ENCODE data around the gene SIX5.
"Not testable (repeated sequence)": the region's sequence is repeated elsewhere in the genome, so short reads cannot be mapped to it uniquely, and the experiment has no call there.

Gene SIX5

DNA sequence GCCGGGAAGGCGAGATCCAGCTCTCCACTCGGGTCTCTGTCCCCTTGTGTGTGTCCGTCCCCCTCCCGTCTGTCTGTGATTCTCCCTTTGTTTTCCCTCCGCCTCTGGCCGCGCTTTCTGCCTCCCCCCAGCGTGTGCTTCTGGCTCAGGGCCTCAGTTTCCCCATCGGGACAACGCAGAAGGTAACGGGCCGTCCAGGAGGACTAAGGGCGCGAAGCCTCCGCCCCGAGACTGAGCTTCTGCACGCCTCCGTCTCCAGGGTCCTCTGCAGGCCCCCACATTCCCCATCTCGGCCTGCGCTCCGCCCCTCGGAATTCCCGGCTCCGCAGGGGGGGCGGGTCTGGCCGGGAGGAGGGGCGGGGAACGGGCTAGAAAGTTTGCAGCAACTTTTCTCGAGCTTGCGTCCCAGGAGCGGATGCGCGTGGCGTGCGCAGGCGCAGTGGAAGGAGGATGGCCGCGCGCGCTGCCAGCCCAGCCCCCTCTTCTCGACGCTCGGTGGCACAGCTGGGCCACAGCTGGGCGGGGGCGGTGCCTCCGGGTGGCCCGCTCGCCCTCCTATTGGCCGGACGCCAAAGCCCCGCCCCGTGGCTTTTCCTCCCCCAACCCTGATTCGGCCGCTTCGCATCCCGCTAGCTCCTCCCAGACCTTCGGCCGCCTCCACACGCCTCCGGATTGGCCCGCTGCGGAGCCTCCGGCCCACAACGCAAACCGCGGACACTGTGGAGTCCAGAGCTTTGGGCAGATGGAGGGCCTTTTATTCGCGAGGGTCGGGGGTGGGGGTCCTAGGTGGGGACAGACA is at the start of gene SIX5:
Gene SIX5, minus strand, starts transcription at position 269 of the 799 bp plus-strand sequence. CDS start 408 bp downstream, outside the sequence.
- peak; percentile 92 for DNase-seq

DNA sequence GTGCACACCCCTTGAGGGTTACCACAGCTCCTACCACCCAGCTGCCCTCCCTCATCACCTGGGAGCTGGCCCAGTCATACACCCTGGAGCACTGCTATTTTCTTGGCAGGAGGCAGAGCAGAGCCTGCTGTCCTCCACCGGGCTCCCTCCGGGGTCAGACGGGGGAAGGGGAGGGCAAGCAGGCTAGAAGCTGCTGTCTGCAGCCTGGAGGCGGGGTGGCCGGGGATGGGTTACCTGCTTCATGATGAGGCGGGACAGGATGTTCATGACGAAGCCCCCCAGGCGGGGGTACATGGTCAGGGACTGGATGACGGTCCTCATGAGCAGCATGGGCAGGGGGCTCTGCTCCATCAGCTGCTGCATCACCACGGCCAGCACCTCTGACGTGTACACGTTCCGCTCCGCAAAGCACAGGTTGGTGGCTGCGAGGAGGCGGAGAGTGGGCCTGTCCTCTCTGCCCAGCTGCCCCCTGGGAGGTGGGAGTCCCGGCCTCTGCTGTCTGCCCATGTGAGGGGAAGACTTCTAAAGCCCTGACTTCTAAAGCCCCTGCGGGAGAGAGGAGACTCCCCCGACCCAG is 48.8 kb upstream of the SIX5 start:
- no peak for DNase-seq

DNA sequence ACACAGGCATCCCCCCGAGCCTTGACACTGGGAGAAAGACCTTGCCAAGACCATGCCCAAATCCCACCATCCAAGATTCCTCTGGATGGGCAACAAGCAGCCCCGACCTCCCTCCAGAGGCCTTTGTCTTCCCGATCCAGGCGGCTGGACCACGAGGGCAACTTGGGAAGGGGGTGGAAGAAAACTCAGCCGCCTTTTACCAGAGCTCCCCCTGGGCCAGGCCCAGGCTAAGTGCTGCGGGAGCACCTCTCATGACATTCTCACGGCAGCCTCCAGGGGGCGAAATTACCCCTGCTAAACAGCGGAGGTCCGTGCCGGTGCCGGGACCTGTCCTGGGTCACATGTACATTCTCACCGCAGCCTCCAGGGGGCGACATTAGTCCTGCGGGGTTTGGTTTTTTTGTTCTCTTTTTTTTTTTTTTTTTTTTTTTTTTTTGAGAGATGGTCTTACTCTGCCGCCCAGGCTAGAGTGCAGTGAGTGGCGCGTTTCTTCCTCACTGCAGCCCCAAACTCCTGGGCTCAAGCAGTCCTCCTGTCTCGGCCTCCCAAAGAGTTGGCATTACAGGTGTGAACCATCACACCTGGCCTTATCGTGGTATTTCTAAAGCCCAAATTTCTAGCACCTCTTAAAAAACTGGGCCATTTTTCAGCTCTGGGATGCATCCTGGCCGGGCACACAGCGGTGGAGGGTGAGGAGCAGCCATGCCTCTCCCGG is 48.1 kb upstream of the SIX5 start:
- peak; percentile 65 for DNase-seq

DNA sequence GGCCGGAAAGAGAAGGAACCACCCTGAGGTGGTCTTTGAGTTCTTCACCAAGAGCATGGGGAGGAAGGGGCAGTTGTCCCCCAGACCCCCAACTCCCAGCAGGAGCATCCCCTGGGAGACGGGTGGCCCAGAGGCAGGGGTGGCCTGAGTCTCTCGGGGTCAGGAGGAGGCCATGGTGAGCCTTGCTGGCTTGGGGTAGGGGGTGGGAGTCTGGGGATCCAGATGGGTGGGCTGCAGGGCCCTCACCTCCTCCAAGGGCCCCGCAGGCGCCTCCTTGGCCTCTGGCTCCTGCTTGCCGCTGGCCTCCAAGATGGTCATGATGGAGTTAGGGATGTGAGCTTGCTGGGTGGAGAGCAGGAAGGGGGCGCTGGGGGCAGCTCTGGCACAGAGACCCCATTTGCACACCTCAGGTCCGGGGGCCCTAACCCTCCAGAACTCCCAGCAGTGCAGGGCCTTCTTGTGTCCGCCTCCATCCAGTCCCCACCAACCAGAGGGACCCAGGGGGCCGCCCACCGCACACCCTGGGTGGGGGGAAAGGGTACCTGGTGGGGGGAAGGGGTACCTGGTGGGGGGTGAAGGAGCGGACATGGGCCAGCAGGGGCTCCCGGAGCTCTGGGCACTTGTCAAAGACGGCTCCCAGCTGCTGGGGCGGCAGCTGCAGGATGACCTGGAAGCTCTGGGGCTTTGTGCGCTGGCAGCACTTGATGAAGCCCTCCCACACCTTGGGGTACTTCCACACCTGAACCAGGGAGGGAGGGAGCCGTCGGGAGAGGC is 47.4 kb upstream of the SIX5 start:
- DNase-seq: no peak

DNA sequence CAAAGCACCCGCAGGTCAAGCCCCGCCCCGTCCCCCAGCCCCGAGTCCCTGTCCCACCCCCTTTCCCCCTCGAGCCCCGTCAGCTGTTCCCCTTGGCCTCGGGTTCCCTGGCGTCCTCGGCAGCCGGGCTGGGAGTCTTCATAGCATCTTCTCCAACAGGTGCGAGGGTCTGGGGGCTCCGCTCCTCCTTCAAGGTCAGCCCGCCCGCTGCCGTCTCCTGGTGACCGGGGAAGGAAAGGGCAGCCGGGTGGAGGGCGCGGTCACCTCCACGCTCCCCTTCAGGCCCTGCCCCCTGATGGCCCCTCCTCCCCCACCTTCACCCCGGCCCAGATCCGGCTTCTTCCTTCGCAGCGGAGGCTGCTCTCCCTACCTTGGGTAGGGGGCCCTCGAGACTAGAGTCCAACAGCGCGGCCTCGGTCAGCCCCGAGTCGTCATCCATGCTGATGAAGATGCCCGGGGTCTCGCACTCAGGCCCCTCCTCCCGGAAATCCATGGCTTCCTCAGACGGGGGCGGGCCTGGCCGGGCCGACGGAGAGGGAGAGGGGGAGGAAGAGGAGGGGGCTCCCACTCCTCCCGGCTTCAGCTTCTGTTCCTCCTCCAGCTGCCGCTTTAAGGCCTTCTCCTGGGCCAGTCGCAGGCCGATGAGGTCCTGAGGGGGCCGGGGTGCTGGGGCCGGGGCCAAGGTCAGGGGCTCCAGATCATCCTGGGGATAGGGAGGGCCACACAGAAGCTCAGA is 46.6 kb upstream of the SIX5 start:
- peak; percentile 8 for DNase-seq

DNA sequence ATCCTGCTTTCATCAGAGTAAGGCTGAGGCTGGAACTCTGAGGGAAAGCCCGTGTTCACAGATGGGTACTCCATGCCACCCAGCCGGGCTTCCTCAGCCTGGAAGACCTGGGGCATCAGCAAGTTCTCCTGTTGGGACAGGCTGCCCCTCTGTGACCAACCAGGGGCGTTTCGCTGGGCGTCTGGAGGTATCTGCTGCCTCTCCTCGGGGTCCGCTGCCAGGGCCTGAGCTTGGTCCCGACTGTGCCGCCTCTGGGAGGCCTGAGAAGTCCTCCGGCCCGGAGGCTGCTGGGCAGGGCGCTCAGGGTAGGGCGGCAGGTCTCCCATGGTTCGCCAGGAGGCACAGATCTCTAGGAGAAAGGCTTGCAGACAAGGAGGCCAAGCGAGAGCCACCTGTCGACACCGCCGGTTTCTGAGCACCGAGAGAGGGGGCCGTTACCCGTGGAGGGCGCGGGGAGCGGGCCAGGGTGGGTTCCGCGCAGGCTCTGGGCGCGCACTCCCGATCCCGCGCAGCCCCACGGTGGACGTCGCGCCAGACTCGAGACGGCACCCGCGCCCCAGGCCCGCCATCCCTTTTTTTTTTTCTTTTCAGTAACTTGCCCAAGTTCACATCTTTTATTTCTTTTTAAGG is 45.9 kb upstream of the SIX5 start, which contains the start of gene RSPH6A:
Gene RSPH6A, minus strand, starts transcription at position 458 of the 630 bp plus-strand sequence. Its CDS starts 132 bp downstream, at position 326.
- no peak for DNase-seq

DNA sequence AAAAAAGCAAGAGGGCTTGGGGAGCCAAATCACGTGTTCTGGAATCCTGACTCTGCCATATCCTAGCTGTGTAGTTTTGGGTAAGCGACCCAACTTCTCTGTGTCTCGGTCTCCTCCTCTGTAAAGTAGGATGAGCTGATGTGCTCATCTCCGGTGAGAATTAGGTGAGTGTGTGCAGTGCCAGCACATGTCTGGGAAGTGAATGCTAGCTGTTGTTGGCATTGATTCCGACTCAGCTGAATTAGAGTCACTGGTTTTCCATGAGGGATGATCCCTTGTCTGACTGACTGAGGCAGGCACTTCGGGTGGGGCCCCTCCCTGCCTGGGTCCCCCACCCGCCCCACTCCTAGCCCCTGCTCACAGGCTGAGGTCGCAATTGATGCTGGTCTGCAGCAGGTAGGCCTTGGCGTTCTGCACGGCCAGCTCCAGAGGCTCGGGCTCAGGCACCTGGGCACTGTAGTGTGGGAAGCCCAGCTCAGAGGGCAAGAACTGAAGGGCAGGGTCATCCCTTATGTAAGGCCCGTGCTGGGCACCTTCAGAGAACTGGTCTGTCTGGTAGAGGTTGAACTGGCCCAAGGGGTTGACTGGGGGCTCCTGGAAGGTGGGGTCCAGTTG is 45.2 kb upstream of the SIX5 start:
- no peak for DNase-seq

DNA sequence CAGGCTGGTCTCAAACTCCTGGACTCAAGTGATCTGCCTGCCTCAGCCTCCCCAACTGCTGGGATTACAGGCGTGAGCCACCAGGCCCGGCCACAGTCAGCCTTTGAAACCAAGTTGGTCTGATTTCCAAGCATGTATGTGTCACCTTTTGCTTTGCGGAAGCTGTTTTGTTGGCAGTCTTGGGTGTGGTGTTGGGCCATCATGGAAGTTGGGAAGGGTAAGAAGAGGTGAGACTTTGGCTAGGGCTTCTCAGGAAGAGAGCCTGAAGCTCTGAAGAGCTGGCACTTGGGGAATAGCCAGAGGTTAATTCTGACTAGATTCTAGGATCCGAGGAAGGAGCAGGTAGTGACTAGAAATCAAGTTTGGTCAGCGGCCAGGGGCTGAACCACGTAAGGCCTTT is 43.2 kb upstream of the SIX5 start:
- DNase-seq: no peak

DNA sequence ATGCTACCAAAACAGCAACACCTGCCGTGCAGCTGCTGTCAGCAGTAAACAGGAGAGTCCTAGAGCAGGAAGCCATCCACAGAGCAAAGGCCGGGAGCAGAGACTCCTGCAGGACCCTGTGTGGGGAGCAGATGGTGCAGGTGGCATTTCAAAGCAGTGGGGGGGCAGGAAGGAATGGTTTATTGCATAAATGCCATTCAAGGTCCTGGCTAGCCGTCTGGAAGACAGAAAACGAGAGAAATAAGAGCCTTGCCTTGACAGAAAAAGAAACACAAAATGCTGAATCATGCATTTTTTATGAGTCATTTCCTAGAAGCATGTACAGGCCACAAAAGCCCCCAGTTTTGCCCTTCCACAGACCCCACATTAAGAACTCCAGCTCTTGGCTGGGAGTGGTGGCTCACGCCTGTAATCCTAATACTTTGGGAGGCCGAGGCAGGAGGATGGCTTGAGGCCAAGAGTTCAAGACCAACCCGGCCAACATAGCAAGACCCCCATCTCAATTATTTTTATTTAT is 40.6 kb upstream of the SIX5 start:
- peak; percentile 54 for DNase-seq

DNA sequence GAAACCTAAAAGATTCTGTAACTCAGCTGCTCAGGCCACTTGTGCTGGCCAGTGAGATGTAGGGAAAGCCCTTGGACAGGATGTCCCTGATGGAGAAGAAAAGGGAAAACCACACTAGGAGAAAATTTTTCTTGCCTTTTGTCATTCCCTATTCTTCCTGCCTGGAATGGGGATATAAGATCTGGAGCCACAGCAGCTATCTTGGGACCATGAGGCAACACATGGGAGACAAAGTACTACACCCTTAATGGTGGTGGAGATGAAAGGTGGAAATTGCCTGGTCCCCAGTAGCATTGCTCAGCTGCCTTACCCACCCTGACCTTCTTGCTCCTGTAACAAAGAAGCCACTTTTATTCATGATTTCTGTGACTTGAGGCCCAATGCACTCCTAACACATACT is 36.7 kb upstream of the SIX5 start:
- no peak for DNase-seq

DNA sequence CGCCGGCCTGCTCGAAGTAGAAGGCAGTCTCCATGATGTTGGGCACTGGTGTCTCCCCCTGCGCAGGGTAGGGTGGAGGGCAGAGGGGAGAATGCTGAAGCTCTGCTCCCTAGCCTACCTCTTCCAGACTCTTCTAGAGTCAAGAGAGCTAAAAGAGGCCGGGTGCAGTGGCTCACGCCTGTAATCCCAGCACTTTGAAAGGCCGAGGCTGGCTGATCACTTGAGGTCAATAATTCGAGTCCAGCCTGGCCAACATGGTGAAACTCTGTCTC is 35.8 kb upstream of the SIX5 start:
- DNase-seq: no peak

DNA sequence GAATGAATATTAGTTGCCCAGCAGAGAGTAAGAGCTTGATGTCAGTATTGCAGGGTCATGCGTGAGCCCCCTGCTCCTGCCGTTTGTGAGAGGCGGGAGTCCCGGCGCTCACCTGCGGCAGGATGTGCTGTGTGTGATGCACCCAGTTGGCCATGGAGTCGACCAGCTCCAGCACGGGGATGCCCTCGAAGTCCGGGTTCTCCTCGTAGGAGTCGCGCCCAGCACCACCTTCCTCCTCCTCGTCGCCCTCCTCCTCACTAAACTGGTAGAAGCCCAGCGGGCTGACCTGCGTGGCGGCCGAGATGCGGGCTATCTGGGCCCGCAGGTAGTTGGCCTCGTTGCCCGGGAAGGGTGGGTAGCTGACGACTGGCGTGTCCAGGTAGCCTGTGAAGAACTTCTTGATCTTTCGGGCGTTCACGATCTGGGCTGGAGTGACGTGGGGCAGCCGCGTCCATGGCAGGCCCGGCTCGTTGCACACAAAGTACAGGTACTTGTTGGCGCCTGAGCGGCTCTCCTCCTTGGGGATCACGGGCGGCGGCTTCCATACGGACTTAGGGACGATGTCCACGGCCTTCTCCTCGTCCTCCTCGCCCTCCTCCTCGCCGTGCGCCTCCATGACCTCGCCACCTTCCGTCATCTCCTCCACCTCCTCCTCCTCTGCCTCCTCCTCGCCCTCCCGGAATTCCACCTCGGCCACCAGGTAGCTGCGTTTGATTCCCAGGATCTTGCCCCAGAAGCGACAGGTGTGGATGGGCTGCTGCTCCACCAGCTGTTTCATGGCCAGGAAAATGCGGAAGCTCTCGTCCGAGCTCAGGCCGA is 35.3 kb upstream of the SIX5 start:
- DNase-seq: no peak

DNA sequence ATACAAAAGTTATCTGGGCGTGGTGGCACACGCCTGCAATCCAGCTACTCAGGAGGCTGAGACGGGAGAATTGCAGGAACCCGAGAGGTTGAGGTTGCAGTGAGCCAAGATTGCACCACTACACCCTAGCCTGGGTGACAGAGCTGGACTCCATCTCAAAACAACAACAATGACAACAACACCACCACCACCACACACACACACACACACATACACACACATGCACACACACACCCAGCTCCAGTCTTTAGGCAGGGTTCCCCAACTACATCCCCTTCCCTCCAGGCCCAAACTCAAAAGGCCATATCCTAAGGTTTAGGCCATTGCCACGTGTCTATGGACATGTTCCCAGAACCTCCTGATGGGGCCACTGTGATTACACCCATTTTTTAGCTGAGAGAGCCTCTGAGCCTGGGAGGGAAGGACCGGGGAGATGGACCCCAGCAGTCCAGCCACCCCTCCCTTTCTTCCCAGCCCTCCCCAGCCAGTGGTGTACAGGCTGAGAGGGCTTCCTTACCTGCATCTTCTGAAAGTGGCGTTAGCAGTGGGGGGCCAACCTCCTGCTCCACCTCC is 32.6 kb upstream of the SIX5 start:
- DNase-seq: no peak

DNA sequence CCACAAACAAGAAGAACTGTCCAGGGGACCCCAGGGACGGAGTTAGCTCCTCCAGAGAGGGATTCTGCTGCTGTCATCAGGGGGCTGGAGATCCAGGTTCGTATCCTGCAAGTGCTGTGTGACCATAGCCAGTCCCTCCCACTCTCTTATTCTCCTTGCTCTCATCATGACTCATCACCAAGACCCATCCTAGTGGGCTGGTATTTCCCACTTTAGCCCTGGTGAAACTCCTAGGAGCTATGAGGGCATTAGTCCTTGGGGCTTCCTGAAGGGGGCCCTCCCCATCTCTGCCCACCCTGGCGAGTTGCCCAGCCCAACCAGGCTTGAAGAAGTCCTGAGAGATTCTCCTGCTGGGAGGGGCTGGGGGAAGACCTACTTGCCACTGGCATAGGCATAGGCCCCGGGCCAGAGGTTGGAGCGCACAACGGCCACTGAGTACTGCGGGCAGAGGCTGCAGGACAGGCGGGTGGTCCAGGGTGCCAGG is 31.1 kb upstream of the SIX5 start:
- DNase-seq: no peak

DNA sequence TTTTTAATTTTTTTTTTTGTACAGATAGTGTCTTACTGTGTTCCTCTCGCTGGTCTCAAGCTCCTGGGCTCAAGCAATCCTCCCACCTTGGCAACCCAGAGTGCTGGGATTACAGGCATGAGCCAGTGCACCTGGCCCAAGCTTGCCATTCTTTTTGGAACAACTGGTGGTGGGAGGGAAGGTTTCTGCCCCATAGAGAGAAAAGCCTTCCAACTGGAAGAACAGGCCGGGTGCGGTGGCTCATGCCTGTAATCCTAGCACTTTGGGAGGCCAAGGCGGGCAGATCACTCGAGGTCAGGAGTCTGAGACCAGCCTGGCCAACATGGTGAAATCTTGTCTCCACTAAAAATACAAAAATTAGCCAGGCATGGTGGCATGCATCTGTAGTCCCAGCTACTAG is 30.5 kb upstream of the SIX5 start:
- not testable (repeated sequence) for DNase-seq

DNA sequence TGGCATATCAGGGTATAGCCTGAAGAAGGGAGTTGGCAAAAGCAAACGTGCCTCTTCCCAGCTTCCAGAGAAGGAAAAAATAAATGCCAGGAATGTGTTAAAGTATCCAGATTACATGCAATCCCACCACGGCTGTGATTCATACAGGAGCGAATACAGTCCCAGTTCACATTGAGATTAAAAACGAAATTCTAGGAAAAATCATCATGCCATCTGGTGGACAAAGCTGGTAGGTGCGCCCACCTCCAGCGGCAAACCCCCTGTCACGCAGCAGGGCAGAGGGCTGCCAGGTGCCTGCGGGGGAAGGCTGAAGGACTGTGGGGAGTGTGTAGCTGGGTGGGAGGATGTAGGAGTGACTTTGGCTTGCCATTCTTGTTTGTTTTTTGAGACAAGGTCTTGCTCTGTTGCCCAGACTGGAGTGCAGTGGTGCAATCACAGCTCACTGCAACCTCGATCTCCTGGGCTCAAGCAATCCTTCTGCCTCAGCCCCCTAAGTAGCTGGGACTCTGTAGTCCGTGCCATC is 30.0 kb upstream of the SIX5 start:
- DNase-seq: peak; percentile 6

DNA sequence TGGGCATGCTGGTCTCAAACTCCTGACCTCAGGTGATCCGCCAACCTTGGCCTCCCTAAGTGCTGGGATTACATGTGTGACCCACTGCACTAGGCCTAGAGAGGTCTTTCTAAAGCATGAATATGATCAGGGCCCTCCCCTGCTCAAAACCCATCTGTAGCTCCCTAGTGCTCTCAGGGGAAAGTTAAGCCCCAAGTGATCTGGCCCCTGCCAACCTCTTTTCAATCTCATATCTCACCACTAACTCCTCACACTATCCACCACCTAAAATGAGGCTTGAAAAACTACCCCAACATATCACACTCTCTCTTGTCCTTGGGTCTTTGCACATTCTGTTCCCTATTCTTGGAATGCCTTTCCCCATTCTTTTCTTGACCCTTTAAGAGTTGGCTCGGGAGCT is 25.6 kb upstream of the SIX5 start:
- DNase-seq: no peak

DNA sequence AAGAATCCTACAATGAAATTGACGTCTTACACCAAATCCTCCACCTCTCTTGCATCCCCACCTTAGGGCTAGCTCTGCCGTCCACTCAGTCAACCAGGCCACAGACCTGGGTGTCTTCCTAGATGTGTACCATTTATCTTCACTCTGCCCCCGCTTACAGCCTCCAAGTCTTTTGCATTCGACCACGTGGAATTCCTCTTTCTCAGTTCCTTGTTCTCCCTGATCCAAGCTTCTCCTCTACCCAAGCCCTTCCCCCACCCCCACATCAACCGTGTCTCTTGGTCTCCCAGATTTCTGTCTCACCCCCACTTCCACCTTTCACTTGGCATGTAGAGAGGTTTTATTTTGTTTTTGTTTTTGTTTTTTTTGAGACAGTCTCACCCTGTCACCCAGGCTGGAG is 24.8 kb upstream of the SIX5 start:
- no peak for DNase-seq

DNA sequence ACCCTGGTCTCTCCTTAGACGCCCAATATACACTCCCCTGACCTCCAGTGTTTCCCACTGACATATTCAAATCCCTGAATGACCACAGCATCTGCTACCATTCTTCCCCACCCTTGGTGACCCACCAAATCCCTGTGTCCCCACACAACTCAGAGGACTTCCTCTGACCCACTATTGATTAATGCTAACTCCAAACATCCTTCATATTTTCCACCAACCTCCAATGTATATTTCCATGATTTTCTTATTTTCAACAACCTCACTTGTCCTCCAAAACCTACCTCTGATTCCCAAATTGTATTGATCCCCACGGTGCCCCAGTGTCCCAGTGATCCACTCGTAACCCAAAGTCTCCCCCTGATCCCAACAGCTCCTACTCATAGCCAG is 24.1 kb upstream of the SIX5 start:
- DNase-seq: no peak
